Measurements from ENCODE around the gene MTFMT. TPM values are rescaled to one million over a fixed set of nuclear protein-coding genes. Genes with fewer than 3 reads are reported as not detected.

The MTFMT gene
- total RNA-seq, 1 experiment from 2014 or later = 30.4 TPM

DNA sequence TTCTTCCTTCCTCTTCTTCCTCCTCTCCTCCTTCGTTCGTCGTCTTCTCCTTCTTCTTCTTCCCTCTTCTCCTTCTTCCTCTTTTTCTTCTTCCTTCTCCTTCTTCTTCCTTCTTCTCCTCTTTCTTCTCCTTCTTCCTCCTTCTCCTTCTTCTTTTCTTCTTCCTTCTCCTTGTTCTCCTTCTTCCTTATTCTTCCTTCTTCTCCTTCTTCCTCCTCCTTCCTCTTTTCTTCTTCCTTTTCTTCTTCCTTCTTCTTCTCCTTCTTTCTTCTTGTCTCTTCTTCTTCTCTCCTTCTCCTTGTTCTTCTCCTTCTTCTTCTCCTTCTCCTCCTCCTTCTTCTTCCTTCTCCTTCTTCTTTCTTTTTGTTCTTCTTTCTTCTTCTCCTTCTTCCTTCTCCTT lies 75.0 kb downstream of the MTFMT start:
- ChIA-PET CTCF (no interaction called here), RAD21 (ENCODE audit: low non-redundant PET in 1 of 2, low total read pairs in 2 of 2, uncharacterized antibody in 2 of 2, unreplicated experiment in 2 of 2) (no interaction called here), POLR2A (no interaction called here)
- H3K4me1 ChIP-seq (ENCODE audit: control insufficient read depth in 1 of 2, insufficient read depth in 2 of 2, low read length in 2 of 2) = no peaks in the 10 kb centered on the region
- H3K36me3 ChIP-seq (ENCODE audit: control insufficient read depth in 1 of 2, insufficient read depth in 2 of 2, low read length in 2 of 2) = peaks cover 16 to 18% of the 10 kb centered on the region in 2 experiments; a peak in 3 of 4 replicates
- ATAC-seq = no peak
- no peaks in the 10 kb centered on the region for H4K20me1 ChIP-seq (ENCODE audit: insufficient read depth)
- intact Hi-C loops (cut with micrococcal nuclease) = no loop called here
- no peaks in the 10 kb centered on the region for H3K79me2 ChIP-seq (ENCODE audit: insufficient read depth, low read length)
- BruUV-seq (replicated peaks) = no TSS peak
- H3K4me3 ChIP-seq (replicated peaks in 1 of 2; ENCODE audit: low read depth in 1 of 2, low read length in 2 of 2) = no peak overlapping the region
- H3K9me2 ChIP-seq (ENCODE audit: insufficient read depth) = no peaks in the 10 kb centered on the region
- H3K9ac ChIP-seq (ENCODE audit: low read length) = no peak overlapping the region
- H2AFZ ChIP-seq (ENCODE audit: low read depth, low read length, poor library complexity, severe bottlenecking) = no peak overlapping the region
- H3K27me3 ChIP-seq (ENCODE audit: insufficient read depth, low read length) = no peaks in the 10 kb centered on the region
- no peaks in the 10 kb centered on the region for H3K9me3 ChIP-seq (ENCODE audit: control insufficient read depth in 1 of 2, insufficient read depth in 1 of 2, low read depth in 1 of 2, low read length in 2 of 2)
- no peak for DNase-seq (ENCODE audit: low read depth, low spot score)
- no peak overlapping the region for H3K27ac ChIP-seq (ENCODE audit: low read depth, low read length)
- TF ChIP-seq ZNF274 (IDR thresholded peaks at IDR 0.05; ENCODE audit: low read depth, low read length) (no peak), EGR1 (IDR thresholded peaks at IDR 0.05; ENCODE audit: low read depth) (no peak)
- TF ChIP-seq, protein P1, sequence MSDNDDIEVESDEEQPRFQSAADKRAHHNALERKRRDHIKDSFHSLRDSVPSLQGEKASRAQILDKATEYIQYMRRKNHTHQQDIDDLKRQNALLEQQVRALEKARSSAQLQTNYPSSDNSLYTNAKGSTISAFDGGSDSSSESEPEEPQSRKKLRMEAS (IDR thresholded peaks at IDR 0.05) = no peak
- no peak overlapping the region for H3K4me2 ChIP-seq (ENCODE audit: low read length)

DNA sequence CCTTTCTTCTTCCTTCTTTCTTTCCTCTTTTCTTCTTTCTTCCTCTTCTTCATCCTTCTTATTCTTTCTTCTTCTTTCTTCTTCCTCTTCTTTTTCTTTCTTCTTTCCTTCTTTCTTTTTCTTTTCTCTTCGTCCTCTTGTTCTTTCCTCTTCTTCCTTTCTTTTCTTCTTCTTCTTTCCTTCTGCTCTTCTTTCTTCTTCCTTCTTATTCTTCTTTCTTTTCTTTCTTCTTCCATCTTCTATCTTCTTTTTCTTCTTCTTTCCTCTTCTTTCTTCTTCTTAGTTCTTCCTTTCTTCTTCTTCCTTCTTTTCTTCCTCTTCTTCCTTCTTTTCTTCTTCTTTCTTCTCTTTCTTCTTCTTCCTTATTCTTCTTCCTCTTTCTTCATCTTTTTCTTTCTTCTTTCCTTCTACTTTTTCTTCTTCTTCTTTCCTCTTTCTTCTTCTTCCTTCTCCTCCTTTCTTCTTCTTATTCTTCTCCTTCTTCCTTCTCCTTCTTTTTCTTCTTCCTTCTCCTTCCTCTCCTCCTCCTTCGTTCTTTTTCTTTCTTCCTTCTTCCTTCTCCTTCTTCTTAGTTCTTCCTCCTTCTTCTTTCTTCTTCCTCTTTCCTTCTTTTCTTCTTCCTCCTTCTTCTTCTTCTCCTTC lies 77.5 kb downstream of the MTFMT start:
- Histone ChIP-seq H3K79me2 (ENCODE audit: insufficient read depth, low read length) (no peaks in the 10 kb centered on the region), H3K36me3 (ENCODE audit: control insufficient read depth in 1 of 2, insufficient read depth in 2 of 2, low read length in 2 of 2) (peaks cover 4 to 11% of the 10 kb centered on the region in 2 experiments; a peak in 2 of 4 replicates), H3K4me1 (ENCODE audit: control insufficient read depth in 1 of 2, insufficient read depth in 2 of 2, low read length in 2 of 2) (no peaks in the 10 kb centered on the region), H3K9ac (ENCODE audit: low read length) (no peak overlapping the region), H3K9me3 (ENCODE audit: control insufficient read depth in 1 of 2, insufficient read depth in 1 of 2, low read depth in 1 of 2, low read length in 2 of 2) (no peaks in the 10 kb centered on the region), H3K27ac (ENCODE audit: low read depth, low read length) (no peak overlapping the region), H3K4me2 (ENCODE audit: low read length) (no peak overlapping the region), H3K9me2 (ENCODE audit: insufficient read depth) (no peaks in the 10 kb centered on the region), H2AFZ (ENCODE audit: low read depth, low read length, poor library complexity, severe bottlenecking) (no peak overlapping the region), H3K27me3 (ENCODE audit: insufficient read depth, low read length) (no peaks in the 10 kb centered on the region), H4K20me1 (ENCODE audit: insufficient read depth) (no peaks in the 10 kb centered on the region), H3K4me3 (replicated peaks in 1 of 2; ENCODE audit: low read depth in 1 of 2, low read length in 2 of 2) (no peak overlapping the region)
- ATAC-seq (no peak), DNase-seq (ENCODE audit: low read depth, low spot score) (no peak)
- POLR2A ChIA-PET = no interaction called here
- no TSS peak for BruUV-seq (replicated peaks)
- RAD21 ChIA-PET (ENCODE audit: low non-redundant PET in 1 of 2, low total read pairs in 2 of 2, uncharacterized antibody in 2 of 2, unreplicated experiment in 2 of 2) = no interaction called here
- CTCF ChIA-PET = no interaction called here
- no peak for TF ChIP-seq EZH2phosphoT487 (IDR thresholded peaks at IDR 0.05; ENCODE audit: borderline replicate concordance)
- TF ChIP-seq JUND (IDR thresholded peaks at IDR 0.05) = no peak
- no peak for TF ChIP-seq CEBPB (IDR thresholded peaks at IDR 0.05; ENCODE audit: low read depth)
- TF ChIP-seq, protein P2, sequence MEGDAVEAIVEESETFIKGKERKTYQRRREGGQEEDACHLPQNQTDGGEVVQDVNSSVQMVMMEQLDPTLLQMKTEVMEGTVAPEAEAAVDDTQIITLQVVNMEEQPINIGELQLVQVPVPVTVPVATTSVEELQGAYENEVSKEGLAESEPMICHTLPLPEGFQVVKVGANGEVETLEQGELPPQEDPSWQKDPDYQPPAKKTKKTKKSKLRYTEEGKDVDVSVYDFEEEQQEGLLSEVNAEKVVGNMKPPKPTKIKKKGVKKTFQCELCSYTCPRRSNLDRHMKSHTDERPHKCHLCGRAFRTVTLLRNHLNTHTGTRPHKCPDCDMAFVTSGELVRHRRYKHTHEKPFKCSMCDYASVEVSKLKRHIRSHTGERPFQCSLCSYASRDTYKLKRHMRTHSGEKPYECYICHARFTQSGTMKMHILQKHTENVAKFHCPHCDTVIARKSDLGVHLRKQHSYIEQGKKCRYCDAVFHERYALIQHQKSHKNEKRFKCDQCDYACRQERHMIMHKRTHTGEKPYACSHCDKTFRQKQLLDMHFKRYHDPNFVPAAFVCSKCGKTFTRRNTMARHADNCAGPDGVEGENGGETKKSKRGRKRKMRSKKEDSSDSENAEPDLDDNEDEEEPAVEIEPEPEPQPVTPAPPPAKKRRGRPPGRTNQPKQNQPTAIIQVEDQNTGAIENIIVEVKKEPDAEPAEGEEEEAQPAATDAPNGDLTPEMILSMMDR (IDR thresholded peaks at IDR 0.05 in 2 of 3, conservative IDR thresholded peaks at IDR 0.05 in 1 of 3; ENCODE audit: borderline replicate concordance in 1 of 3, insufficient read depth in 1 of 3, low read depth in 2 of 3, low read length in 2 of 3) = no peak
- no peak for TF ChIP-seq SRF (IDR thresholded peaks at IDR 0.05; ENCODE audit: low read depth)
- TF ChIP-seq, protein P1 (IDR thresholded peaks at IDR 0.05) = no peak
- intact Hi-C loops (cut with micrococcal nuclease) = no loop called here

Other genes starting within 250 kb of the MTFMT start
- 34.9 TPM for gene PIF1, start 204.0 kb downstream of the MTFMT start, total RNA-seq (2021; ENCODE audit: unreplicated experiment)
- gene PLEKHO2, start 187.7 kb downstream of the MTFMT start, total RNA-seq (2021; ENCODE audit: unreplicated experiment) = 8.0 TPM
- 8.1 TPM for gene ANKDD1A, start 117.7 kb downstream of the MTFMT start, total RNA-seq (2021; ENCODE audit: unreplicated experiment)
- gene SPG21, start 39.7 kb downstream of the MTFMT start, total RNA-seq (2021; ENCODE audit: unreplicated experiment) = 72.7 TPM
- not detected for gene SLC51B, start 15.7 kb upstream of the MTFMT start, total RNA-seq (2021; ENCODE audit: unreplicated experiment)
- gene RASL12, start 38.4 kb upstream of the MTFMT start, total RNA-seq (2021; ENCODE audit: unreplicated experiment) = 0.25 TPM
- gene KBTBD13, start 47.1 kb upstream of the MTFMT start, total RNA-seq (2021; ENCODE audit: unreplicated experiment) = not detected
- gene UBAP1L, start 85.6 kb upstream of the MTFMT start, total RNA-seq (2021; ENCODE audit: unreplicated experiment) = 4.0 TPM
- gene PDCD7, start 104.2 kb upstream of the MTFMT start, total RNA-seq (2021; ENCODE audit: unreplicated experiment) = 31.6 TPM
- gene CLPX, start 155.7 kb upstream of the MTFMT start, total RNA-seq (2021; ENCODE audit: unreplicated experiment) = 64.1 TPM
- gene CILP, start 181.8 kb upstream of the MTFMT start, total RNA-seq (2021; ENCODE audit: unreplicated experiment) = not detected

Data from HCT116 (cell line).